ENCODE results near the gene GDAP1L1.

GRCh38 chr20:44206132-44206531 is 41.0 kb upstream of the GDAP1L1 start:
- no peak for TF ChIP-seq CTCF (conservative IDR thresholded peaks at IDR 0.05 in 1 of 2, IDR thresholded peaks at IDR 0.05 in 1 of 2; ENCODE audit: low read depth in 1 of 2, low read length in 2 of 2)
- no peak for TF ChIP-seq EZH2 (IDR thresholded peaks at IDR 0.05; ENCODE audit: low read length, missing control alignments)
